DOHH2 (cell line): ENCODE data around the gene WDFY2.

ENCODE experiments used
- H3F3A ChIP-seq: fragments of 200-600 bp; sonication (generic), shearing (Covaris generic); 2 replicates; pipeline ENCODE4 v1.6.0; 2016; ENCODE audit warnings: antibody characterized with exemption, mild to moderate bottlenecking; ENCODE audit not compliant: control insufficient read depth, insufficient read depth
- H3K27ac ChIP-seq: fragments of 200-600 bp; sonication (generic); 2 replicates; pipeline ENCODE4 v1.5.1; 2014; ENCODE audit warnings: low read depth, mild to moderate bottlenecking, low read length, moderate library complexity
- H3K27me3 ChIP-seq: fragments of 200-600 bp; sonication (generic); 2 replicates; pipeline ENCODE4 v1.6.1; 2014; ENCODE audit warnings: mild to moderate bottlenecking, low read length, mixed read lengths; ENCODE audit not compliant: control insufficient read depth
- H3K36me3 ChIP-seq: fragments of 200-600 bp; sonication (generic); 2 replicates; pipeline ENCODE4 v1.6.1; 2014; ENCODE audit warnings: mild to moderate bottlenecking, low read length, moderate library complexity, mixed read lengths; ENCODE audit not compliant: control insufficient read depth
- H3K4me1 ChIP-seq: fragments of 200-600 bp; sonication (generic); 2 replicates; pipeline ENCODE4 v1.6.1; 2014; ENCODE audit warnings: mild to moderate bottlenecking, low read length, mixed read lengths; ENCODE audit not compliant: control insufficient read depth
- H3K4me2 ChIP-seq: fragments of 200-600 bp; sonication (generic); 2 replicates; pipeline ENCODE4 v1.6.0; 2014; ENCODE audit warnings: mild to moderate bottlenecking, low read length, moderate library complexity
- H3K4me3 ChIP-seq: fragments of 200-600 bp; sonication (generic); 2 replicates; pipeline ENCODE4 v1.5.1; 2014; ENCODE audit warnings: mild to moderate bottlenecking, low read length, mixed read lengths
- H3K79me2 ChIP-seq: fragments of 200-600 bp; sonication (generic); 2 replicates; pipeline ENCODE4 v1.6.1; 2014; ENCODE audit warnings: mild to moderate bottlenecking, low read length, mixed read lengths; ENCODE audit not compliant: control insufficient read depth
- H3K9me2 ChIP-seq: fragments of 200-600 bp; sonication (generic); replicated peaks from 2 replicates; pipeline ENCODE4 v1.6.1; 2014; ENCODE audit warnings: mild to moderate bottlenecking, low read length, mixed read lengths; ENCODE audit not compliant: control insufficient read depth
- H3K9me3 ChIP-seq: fragments of 200-600 bp; sonication (generic); 2 replicates; pipeline ENCODE4 v1.6.1; 2014; ENCODE audit warnings: antibody characterized with exemption, low read length, mixed read lengths; ENCODE audit not compliant: control insufficient read depth, insufficient read depth
- H4K20me1 ChIP-seq: fragments of 200-600 bp; sonication (generic); 2 replicates; pipeline ENCODE4 v1.6.0; 2014; ENCODE audit warnings: low read depth, mild to moderate bottlenecking, antibody characterized with exemption, low read length, moderate library complexity; ENCODE audit not compliant: control insufficient read depth, insufficient read depth
- CTCF ChIP-seq: fragments of 200-600 bp; sonication (generic); IDR thresholded peaks from one replicate; pipeline ENCODE4 v1.5.1; 2014; ENCODE audit warnings: antibody characterized with exemption, mild to moderate bottlenecking, low read depth, low read length; ENCODE audit not compliant: poor library complexity, severe bottlenecking
- EZH2phosphoT487 ChIP-seq: fragments of 200-600 bp; sonication (generic); IDR thresholded peaks from 2 replicates; pipeline ENCODE4 v1.6.1; 2017; ENCODE audit warnings: borderline replicate concordance, mild to moderate bottlenecking, antibody characterized with exemption, low read length, moderate library complexity, mixed read lengths

Gene WDFY2

DNA sequence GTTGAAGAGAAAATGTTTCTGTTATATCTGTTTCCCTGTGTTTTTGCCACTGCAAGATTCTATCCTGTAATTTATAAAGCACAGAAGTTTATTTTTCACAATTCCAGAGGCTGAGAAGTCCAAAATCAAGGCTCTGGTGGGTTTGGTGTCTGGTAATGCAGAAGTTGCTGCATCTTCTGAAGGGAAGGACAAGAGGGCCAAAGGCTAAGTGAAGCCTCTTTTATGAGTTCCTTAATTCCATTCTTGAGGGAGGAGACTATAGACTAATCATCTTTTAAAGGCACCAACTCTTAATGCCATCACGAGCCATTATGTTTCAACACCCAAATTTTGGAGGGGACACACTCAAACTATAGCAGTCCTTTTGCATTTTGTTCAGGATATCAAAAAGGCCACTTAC lies 34.1 kb upstream of the WDFY2 start:
- Histone ChIP-seq H3K9me3 (no peaks in the 10 kb centered on the region), H3K79me2 (no peaks in the 10 kb centered on the region), H3K36me3 (no peaks in the 10 kb centered on the region), H3K4me1 (no peaks in the 10 kb centered on the region), H3F3A (no peaks in the 10 kb centered on the region), H3K4me3 (no peak overlapping the region), H3K27ac (no peak overlapping the region), H3K9me2 (no peaks in the 10 kb centered on the region), H4K20me1 (no peaks in the 10 kb centered on the region), H3K27me3 (peaks cover 4% of the 10 kb centered on the region; the same call in 1 of the 2 replicates), H3K4me2 (no peak overlapping the region)
- TF ChIP-seq EZH2phosphoT487 (no peak), CTCF (no peak)

DNA sequence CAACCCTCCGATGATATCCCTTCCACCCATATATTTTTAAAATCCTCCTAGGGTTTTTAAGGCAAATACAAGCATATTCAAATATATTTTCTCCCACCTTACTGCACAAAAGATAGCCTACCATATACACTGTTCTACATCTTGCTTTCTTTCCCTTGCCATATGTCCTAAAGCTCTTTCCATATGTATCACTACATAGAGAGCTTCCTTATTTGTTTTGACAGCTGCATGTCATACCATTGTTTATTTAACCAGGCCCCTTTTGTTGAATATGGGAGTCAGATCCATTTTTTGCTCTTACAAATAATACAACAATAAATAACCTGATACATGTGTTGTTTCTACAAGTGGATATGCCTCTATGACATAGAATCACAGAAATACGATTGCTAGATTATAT lies 32.8 kb upstream of the WDFY2 start:
- Histone ChIP-seq H3K4me3 (no peak overlapping the region), H3K9me3 (no peaks in the 10 kb centered on the region), H3K4me1 (no peaks in the 10 kb centered on the region), H3F3A (no peaks in the 10 kb centered on the region), H3K27ac (no peak overlapping the region), H4K20me1 (no peaks in the 10 kb centered on the region), H3K27me3 (peaks cover 4% of the 10 kb centered on the region; the same call in 1 of the 2 replicates), H3K79me2 (no peaks in the 10 kb centered on the region), H3K4me2 (no peak overlapping the region), H3K36me3 (no peaks in the 10 kb centered on the region), H3K9me2 (no peaks in the 10 kb centered on the region)
- TF ChIP-seq EZH2phosphoT487 (no peak), CTCF (no peak)

- Histone ChIP-seq H3K27ac (no peak overlapping the region), H3K79me2 (no peaks in the 10 kb centered on the region), H3K4me2 (no peak overlapping the region), H3K36me3 (no peaks in the 10 kb centered on the region), H3K4me1 (no peaks in the 10 kb centered on the region), H3K9me3 (no peaks in the 10 kb centered on the region), H3F3A (no peaks in the 10 kb centered on the region), H4K20me1 (no peaks in the 10 kb centered on the region), H3K9me2 (no peaks in the 10 kb centered on the region), H3K4me3 (no peak overlapping the region), H3K27me3 (peaks cover 4% of the 10 kb centered on the region; the same call in 1 of the 2 replicates)
- TF ChIP-seq EZH2phosphoT487 (no peak), CTCF (no peak)
These were observed 32.2 kb upstream of the WDFY2 start for GRCh38 chr13:51552027-51552426.

GRCh38 chr13:51553531-51553930 lies 30.7 kb upstream of the WDFY2 start:
- no peaks in the 10 kb centered on the region for H3K9me2 ChIP-seq
- peaks cover 4% of the 10 kb centered on the region; the same call in 1 of the 2 replicates for H3K27me3 ChIP-seq
- no peaks in the 10 kb centered on the region for H4K20me1 ChIP-seq
- TF ChIP-seq CTCF (no peak), EZH2phosphoT487 (no peak)
- H3K4me1 ChIP-seq, result no peaks in the 10 kb centered on the region
- no peak overlapping the region for H3K4me3 ChIP-seq
- no peaks in the 10 kb centered on the region for H3K79me2 ChIP-seq
- no peak overlapping the region for H3K27ac ChIP-seq
- no peak overlapping the region for H3K4me2 ChIP-seq
- no peaks in the 10 kb centered on the region for H3K36me3 ChIP-seq
- no peaks in the 10 kb centered on the region for H3F3A ChIP-seq
- H3K9me3 ChIP-seq, result no peaks in the 10 kb centered on the region
